ENCODE data around the gene AMY2B.
"Not testable (repeated sequence)": the region's sequence is repeated elsewhere in the genome, so short reads cannot be mapped to it uniquely, and the experiment has no call there.

Gene AMY2B

GRCh38 chr1:103541431-103541830 is 30.0 kb upstream of the AMY2B start:
- no peak for DNase-seq (ENCODE audit: low read depth)
- no peak for TF ChIP-seq CTCF (IDR thresholded peaks at IDR 0.05; ENCODE audit: control insufficient read depth, insufficient read depth, low read depth, low read length, missing control alignments)
- H3K4me3 ChIP-seq (ENCODE audit: control insufficient read depth, low read depth, low read length): no peak overlapping the region

- no peak for DNase-seq (ENCODE audit: low read depth)
- H3K4me3 ChIP-seq (ENCODE audit: control insufficient read depth, low read depth, low read length): no peak overlapping the region
- TF ChIP-seq CTCF (IDR thresholded peaks at IDR 0.05; ENCODE audit: control insufficient read depth, insufficient read depth, low read depth, low read length, missing control alignments): no peak
Measured at GRCh38 chr1:103546496-103546895, 24.9 kb upstream of the AMY2B start.

GRCh38 chr1:103547840-103548239 is 23.5 kb upstream of the AMY2B start:
- DNase-seq (ENCODE audit: low read depth): no peak
- TF ChIP-seq CTCF (IDR thresholded peaks at IDR 0.05; ENCODE audit: control insufficient read depth, insufficient read depth, low read depth, low read length, missing control alignments): no peak
- no peak overlapping the region for H3K4me3 ChIP-seq (ENCODE audit: control insufficient read depth, low read depth, low read length)

GRCh38 chr1:103560427-103560826 is 11.0 kb upstream of the AMY2B start:
- H3K4me3 ChIP-seq (ENCODE audit: control insufficient read depth, low read depth, low read length): no peak overlapping the region
- no peak for TF ChIP-seq CTCF (IDR thresholded peaks at IDR 0.05; ENCODE audit: control insufficient read depth, insufficient read depth, low read depth, low read length, missing control alignments)
- DNase-seq (ENCODE audit: low read depth): no peak

GRCh38 chr1:103561124-103561523 is 10.3 kb upstream of the AMY2B start:
- not testable (repeated sequence) for H3K4me3 ChIP-seq (ENCODE audit: control insufficient read depth, low read depth, low read length); DNase-seq (ENCODE audit: low read depth)

- peak; percentile 0 for DNase-seq (ENCODE audit: low read depth)
- no peak overlapping the region for H3K4me3 ChIP-seq (ENCODE audit: control insufficient read depth, low read depth, low read length)
- TF ChIP-seq CTCF (IDR thresholded peaks at IDR 0.05; ENCODE audit: control insufficient read depth, insufficient read depth, low read depth, low read length, missing control alignments): no peak
Measured at GRCh38 chr1:103561643-103562395, 9.6 kb upstream of the AMY2B start.

GRCh38 chr1:103563056-103563455 is 8.3 kb upstream of the AMY2B start:
- H3K4me3 ChIP-seq (ENCODE audit: control insufficient read depth, low read depth, low read length): no peak overlapping the region
- no peak for TF ChIP-seq CTCF (IDR thresholded peaks at IDR 0.05; ENCODE audit: control insufficient read depth, insufficient read depth, low read depth, low read length, missing control alignments)
- DNase-seq (ENCODE audit: low read depth): no peak

Measured in AG09309 (cell line).